SK-N-MC (cell line): ENCODE data around the gene CCNI2.

ENCODE experiments used
- EZH2 ChIP-seq: fragments of 200-600 bp; sonication (generic); IDR thresholded peaks from one replicate; pipeline ENCODE4 v1.6.1; 2017; ENCODE audit warnings: antibody characterized with exemption
- POLR2AphosphoS5 ChIP-seq: IDR thresholded peaks from 2 replicates; pipeline ENCODE4 v1.6.1; 2012; ENCODE audit warnings: mild to moderate bottlenecking, low read depth, low read length, borderline replicate concordance

- TF ChIP-seq EZH2 (no peak), POLR2AphosphoS5 (no peak)
Measured at GRCh38 chr5:132758451-132758850, 11.2 kb downstream of the CCNI2 start.
